HUES48 (cell line): Measurements from ENCODE around the gene CSNK2B.
A peak's percentile ranks its signal among the peaks of the same experiment; 100 is the strongest.

Experiments used
- H3K27ac ChIP-seq: one replicate; pipeline ENCODE4 v1.7.0; 2013; ENCODE audit warnings: low read depth, low read length, inconsistent platforms
- H3K27me3 ChIP-seq: 2 replicates; pipeline ENCODE4 v1.6.1; 2013; ENCODE audit warnings: mild to moderate bottlenecking, low read length; ENCODE audit not compliant: control insufficient read depth, insufficient read depth
- H3K36me3 ChIP-seq: 2 replicates; pipeline ENCODE4 v1.6.1; 2013; ENCODE audit warnings: low read length; ENCODE audit not compliant: control insufficient read depth, insufficient read depth
- H3K4me1 ChIP-seq: 2 replicates; pipeline ENCODE4 v1.6.1; 2013; ENCODE audit warnings: mild to moderate bottlenecking, low read length; ENCODE audit not compliant: control insufficient read depth, insufficient read depth
- H3K4me3 ChIP-seq: 2 replicates; pipeline ENCODE4 v1.5.1; 2013; ENCODE audit warnings: mild to moderate bottlenecking, low read depth, low read length
- H3K9ac ChIP-seq: 2 replicates; pipeline ENCODE4 v1.6.1; 2013; ENCODE audit warnings: mild to moderate bottlenecking, low read depth, low read length, moderate library complexity
- H3K9me3 ChIP-seq: 2 replicates; pipeline ENCODE4 v1.6.1; 2013; ENCODE audit warnings: low read length; ENCODE audit not compliant: control insufficient read depth, insufficient read depth

CSNK2B gene

DNA sequence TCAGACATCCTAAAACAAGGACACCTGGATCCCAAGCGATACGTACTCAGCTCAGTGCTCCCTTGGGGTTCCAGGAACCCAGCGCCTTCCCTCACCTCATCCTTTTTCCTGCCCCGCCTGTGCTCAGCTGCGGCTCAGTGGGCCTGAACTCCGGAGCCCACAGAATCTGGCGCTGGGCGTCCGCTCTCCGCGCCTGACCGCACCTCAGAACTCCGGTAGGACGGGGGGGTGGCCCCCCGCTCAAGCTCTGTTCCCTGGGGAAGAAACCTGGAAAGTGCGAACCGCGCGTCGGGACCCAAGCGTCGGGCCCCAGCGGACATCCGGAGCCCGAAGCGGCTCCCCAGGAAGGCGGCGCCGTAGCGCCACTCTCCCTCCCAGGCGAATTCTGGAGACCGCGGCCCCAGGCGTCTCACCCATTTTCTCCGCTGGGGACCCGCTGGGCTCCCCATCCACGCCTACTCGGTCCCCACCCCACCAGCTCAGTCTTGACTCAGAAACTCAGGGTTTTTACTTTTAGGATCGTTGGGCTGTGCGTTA, 15.3 kb downstream of the CSNK2B start:
- Histone ChIP-seq H3K27ac (no peak overlapping the region), H3K9me3 (no peaks in the 10 kb centered on the region), H3K4me1 (peaks cover 6% of the 10 kb centered on the region; the same call in 1 of the 2 replicates), H3K36me3 (peaks cover 5% of the 10 kb centered on the region; the same call in 1 of the 2 replicates), H3K4me3 (peak overlapping the region; percentile 51), H3K9ac (no peak overlapping the region), H3K27me3 (peaks cover 17% of the 10 kb centered on the region)

DNA sequence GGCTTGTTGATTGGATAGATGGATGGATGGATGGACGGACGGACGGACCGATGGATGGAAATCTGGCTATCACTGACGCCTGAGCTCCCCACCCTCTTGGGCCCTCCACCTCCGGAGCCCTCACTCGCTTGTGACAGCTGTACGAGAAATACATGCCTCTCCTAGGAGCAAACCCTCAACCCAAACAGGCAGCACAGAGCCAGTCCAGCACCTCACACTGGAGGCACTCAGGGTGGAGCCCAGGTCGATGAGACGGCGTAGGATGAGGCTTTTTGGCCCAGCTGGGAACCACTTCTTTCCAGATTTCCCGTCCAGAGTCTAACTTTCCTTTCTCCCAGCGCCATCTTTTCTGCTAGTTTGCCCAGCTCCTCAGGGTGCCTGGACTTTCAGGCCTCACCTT, 17.7 kb downstream of the CSNK2B start:
- peaks cover 17% of the 10 kb centered on the region for H3K27me3 ChIP-seq
- H3K4me1 ChIP-seq, result peaks cover 10% of the 10 kb centered on the region; the same call in 1 of the 2 replicates
- H3K27ac ChIP-seq, result no peak overlapping the region
- H3K9me3 ChIP-seq, result no peaks in the 10 kb centered on the region
- H3K36me3 ChIP-seq, result peaks cover 29% of the 10 kb centered on the region
- no peak overlapping the region for H3K9ac ChIP-seq
- H3K4me3 ChIP-seq, result peak overlapping the region; percentile 60

- H3K36me3 ChIP-seq, result peaks cover 58% of the 10 kb centered on the region
- H3K9ac ChIP-seq, result no peak overlapping the region
- H3K4me1 ChIP-seq, result peaks cover 7% of the 10 kb centered on the region; the same call in 1 of the 2 replicates
These were observed 20.6 kb downstream of the CSNK2B start for GRCh38 chr6:31686483-31686882.

DNA sequence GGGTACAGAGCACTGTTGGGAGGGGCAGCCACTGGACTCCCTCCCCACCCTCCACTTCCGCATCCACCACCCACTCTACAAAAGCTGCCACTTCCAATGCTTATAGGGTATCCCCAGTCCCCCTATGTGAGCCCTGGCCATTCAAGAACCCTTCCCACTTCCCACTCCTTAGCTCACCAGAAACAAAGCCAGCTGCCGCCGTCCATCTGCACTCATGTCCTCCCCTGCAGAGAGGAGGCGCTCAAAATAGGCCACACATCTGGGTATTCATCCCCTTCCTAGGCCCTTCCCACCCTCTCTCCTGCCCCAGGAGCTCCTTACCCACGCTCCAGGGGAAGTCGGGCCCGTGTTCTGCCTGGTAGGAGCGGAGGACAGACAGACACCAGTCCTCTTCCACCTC, 21.4 kb downstream of the CSNK2B start:
- Histone ChIP-seq H3K27ac (no peak overlapping the region), H3K9ac (no peak overlapping the region), H3K9me3 (no peaks in the 10 kb centered on the region), H3K36me3 (peaks cover 64% of the 10 kb centered on the region), H3K4me3 (no peak overlapping the region), H3K27me3 (peaks cover under 1% of the 10 kb centered on the region), H3K4me1 (peaks cover 7% of the 10 kb centered on the region; the same call in 1 of the 2 replicates)

More at GRCh38 chr6:31686483-31686882, 20.6 kb downstream of the CSNK2B start:
- H3K27me3 ChIP-seq, result peaks cover 9% of the 10 kb centered on the region
- no peak overlapping the region for H3K4me3 ChIP-seq
- H3K27ac ChIP-seq, result no peak overlapping the region
- no peaks in the 10 kb centered on the region for H3K9me3 ChIP-seq

- Histone ChIP-seq H3K27ac (no peak overlapping the region), H3K4me3 (no peak overlapping the region), H3K9me3 (no peaks in the 10 kb centered on the region), H3K27me3 (no peaks in the 10 kb centered on the region), H3K36me3 (peaks cover 71% of the 10 kb centered on the region), H3K4me1 (peaks cover 7% of the 10 kb centered on the region; the same call in 1 of the 2 replicates), H3K9ac (no peak overlapping the region)
These were observed 22.2 kb downstream of the CSNK2B start for GRCh38 chr6:31687860-31688693.

- H3K9ac ChIP-seq, result no peak overlapping the region
- H3K4me1 ChIP-seq, result peaks cover 4% of the 10 kb centered on the region; the same call in 1 of the 2 replicates
- no peak overlapping the region for H3K4me3 ChIP-seq
- no peaks in the 10 kb centered on the region for H3K9me3 ChIP-seq
- H3K27me3 ChIP-seq, result no peaks in the 10 kb centered on the region
- H3K27ac ChIP-seq, result peak overlapping the region; percentile 14
- H3K36me3 ChIP-seq, result peaks cover 82% of the 10 kb centered on the region
These were observed 23.6 kb downstream of the CSNK2B start for GRCh38 chr6:31689249-31690110.

GRCh38 chr6:31690231-31691077, 24.6 kb downstream of the CSNK2B start:
- Histone ChIP-seq H3K4me1 (peaks cover 4% of the 10 kb centered on the region; the same call in 1 of the 2 replicates), H3K9ac (no peak overlapping the region), H3K36me3 (peaks cover 90% of the 10 kb centered on the region), H3K4me3 (no peak overlapping the region), H3K27ac (peak overlapping the region; percentile 59), H3K27me3 (no peaks in the 10 kb centered on the region), H3K9me3 (no peaks in the 10 kb centered on the region)

DNA sequence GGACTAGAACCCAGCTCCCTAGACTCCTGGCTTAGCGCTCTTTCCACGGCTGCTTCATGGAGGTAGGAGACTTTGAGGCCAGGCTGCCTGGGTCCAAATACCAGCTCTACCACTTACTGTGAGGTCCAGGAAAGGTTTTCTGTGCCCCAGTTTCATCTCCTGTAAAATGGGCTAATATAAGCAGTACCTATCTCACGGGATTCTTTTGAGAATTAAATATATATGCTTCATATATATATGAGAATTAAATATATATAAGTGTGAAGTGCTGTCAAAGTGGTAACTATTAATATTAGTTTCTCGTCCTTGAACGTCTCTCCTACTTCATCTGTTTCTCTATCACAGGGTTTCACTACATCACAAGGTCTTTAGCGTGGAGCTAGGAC, 25.2 kb downstream of the CSNK2B start:
- Histone ChIP-seq H3K9ac (no peak overlapping the region), H3K4me3 (no peak overlapping the region), H3K4me1 (peaks cover 4% of the 10 kb centered on the region; the same call in 1 of the 2 replicates), H3K27me3 (no peaks in the 10 kb centered on the region), H3K36me3 (peaks cover 86% of the 10 kb centered on the region), H3K9me3 (no peaks in the 10 kb centered on the region), H3K27ac (peak overlapping the region; percentile 59)

DNA sequence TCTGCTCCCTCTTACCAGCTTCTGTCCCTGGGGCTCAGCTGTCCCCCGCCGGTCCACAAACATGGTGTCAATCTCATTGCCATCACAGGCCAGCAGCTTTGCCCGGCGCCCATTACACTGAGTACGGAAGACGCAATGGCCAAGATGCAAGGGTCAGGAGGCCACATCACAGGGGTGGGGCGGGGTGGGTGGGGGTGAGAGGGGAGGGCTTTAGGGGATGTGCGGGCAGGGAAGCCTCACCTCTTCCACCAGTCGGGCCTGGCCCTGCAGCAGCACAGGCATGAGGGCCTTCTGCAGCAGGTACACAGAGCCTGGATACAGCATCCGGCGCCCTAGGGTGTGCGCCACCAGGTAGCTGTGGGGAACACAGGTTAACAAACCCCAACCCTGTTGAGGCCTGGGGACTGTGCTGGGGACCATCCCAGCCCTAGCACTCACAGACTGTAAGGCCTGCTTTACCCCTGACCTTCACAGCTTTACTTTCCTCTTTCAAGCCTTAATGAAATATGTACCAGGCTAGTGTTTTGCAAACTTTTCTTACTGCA, 25.8 kb downstream of the CSNK2B start:
- H3K9me3 ChIP-seq, result no peaks in the 10 kb centered on the region
- no peak overlapping the region for H3K27ac ChIP-seq
- no peaks in the 10 kb centered on the region for H3K27me3 ChIP-seq
- peaks cover 85% of the 10 kb centered on the region for H3K36me3 ChIP-seq
- H3K4me1 ChIP-seq, result peaks cover 4% of the 10 kb centered on the region; the same call in 1 of the 2 replicates
- H3K9ac ChIP-seq, result no peak overlapping the region
- no peak overlapping the region for H3K4me3 ChIP-seq

GRCh38 chr6:31692353-31692752, 26.5 kb downstream of the CSNK2B start:
- no peaks in the 10 kb centered on the region for H3K9me3 ChIP-seq

More at GRCh38 chr6:31692353-31692752, 26.5 kb downstream of the CSNK2B start:
- H3K27ac ChIP-seq, result no peak overlapping the region
- H3K4me3 ChIP-seq, result no peak overlapping the region
- no peaks in the 10 kb centered on the region for H3K27me3 ChIP-seq
- H3K36me3 ChIP-seq, result peaks cover 83% of the 10 kb centered on the region
- no peak overlapping the region for H3K9ac ChIP-seq
- peaks cover 4% of the 10 kb centered on the region; the same call in 1 of the 2 replicates for H3K4me1 ChIP-seq
